Parathyroid adenoma (tissue), 2 donors: ENCODE results near the gene CABLES2.
A peak's percentile ranks its signal among the peaks of the same experiment; 100 is the strongest.
"Not testable (repeated sequence)": the region's sequence is repeated elsewhere in the genome, so short reads cannot be mapped to it uniquely, and the experiment has no call there.

Experiments
- H2AFZ ChIP-seq: fragments of 300-600 bp; sonication (generic); one replicate; pipeline ENCODE4 v1.7.0; 2017; ENCODE audit warnings: antibody characterized with exemption, mild to moderate bottlenecking
- H3K27ac ChIP-seq: fragments of 300-600 bp; sonication (generic); one replicate; pipeline ENCODE4 v1.7.0; 2017
- H3K27me3 ChIP-seq: fragments of 300-600 bp; sonication (generic); one replicate; pipeline ENCODE4 v1.7.0; 2017; ENCODE audit warnings: low read length; ENCODE audit not compliant: control insufficient read depth, insufficient read depth
- H3K36me3 ChIP-seq: fragments of 300-600 bp; sonication (generic); one replicate; pipeline ENCODE4 v1.7.0; 2017; ENCODE audit warnings: low read length; ENCODE audit not compliant: control insufficient read depth, insufficient read depth
- H3K4me1 ChIP-seq: fragments of 300-600 bp; sonication (generic); one replicate; pipeline ENCODE4 v1.7.0; 2017; ENCODE audit warnings: control low read depth
- H3K4me2 ChIP-seq: fragments of 300-600 bp; sonication (generic); one replicate; pipeline ENCODE4 v1.7.0; 2017; ENCODE audit warnings: low read length
- H3K4me3 ChIP-seq: fragments of 300-600 bp; sonication (generic); one replicate; pipeline ENCODE4 v1.7.0; 2017; ENCODE audit warnings: low read depth, low read length
- H3K79me2 ChIP-seq: fragments of 300-600 bp; sonication (generic); one replicate; pipeline ENCODE4 v1.7.0; 2017; ENCODE audit warnings: control low read depth
- H3K9ac ChIP-seq: fragments of 300-600 bp; sonication (generic); one replicate; pipeline ENCODE4 v1.7.0; 2017; ENCODE audit warnings: mild to moderate bottlenecking
- H3K9me3 ChIP-seq: fragments of 300-600 bp; sonication (generic); one replicate; pipeline ENCODE4 v1.7.0; 2017; ENCODE audit warnings: low read length; ENCODE audit not compliant: control insufficient read depth
- TF ChIP-seq, protein P1 (sequence below): fragments of 300-600 bp; sonication (generic); IDR thresholded peaks from one replicate; pipeline ENCODE4 v1.7.0; 2017; ENCODE audit warnings: antibody characterized with exemption, mild to moderate bottlenecking
- donor health status: primary hyperparathyroidism.

CABLES2 gene

DNA sequence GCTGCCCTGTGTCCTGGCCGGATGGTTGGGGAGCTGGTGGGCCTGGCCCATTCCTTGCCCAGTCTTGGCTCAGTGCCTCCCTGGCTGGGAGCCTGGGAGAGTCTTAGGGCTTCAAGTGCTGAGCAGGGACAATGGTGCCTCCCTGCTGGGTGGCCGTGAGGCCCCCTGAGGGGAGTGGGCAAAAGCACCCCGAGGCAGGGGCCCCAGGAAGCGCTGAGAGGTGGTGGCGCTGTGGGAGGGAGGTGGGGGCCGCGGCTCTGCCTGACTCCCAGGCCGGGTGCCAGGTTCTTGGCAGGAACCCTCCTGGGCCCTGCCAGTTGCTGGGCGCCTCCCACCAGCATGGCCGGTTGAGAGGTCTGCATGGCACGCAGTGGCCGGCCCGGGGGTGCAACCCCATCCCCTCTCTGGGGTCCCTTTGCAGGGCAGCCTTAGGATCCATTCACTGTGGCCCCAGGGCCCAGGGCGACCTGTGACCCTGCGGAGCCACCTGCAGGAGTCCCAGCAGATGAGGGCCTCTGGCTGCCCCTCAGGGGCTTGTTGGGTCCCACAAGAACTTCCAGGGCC, 29.4 kb downstream of the CABLES2 start:
- Histone ChIP-seq H3K4me2 (no peak overlapping the region), H3K36me3 (no peaks in the 10 kb centered on the region), H3K79me2 (no peaks in the 10 kb centered on the region), H3K9me3 (no peaks in the 10 kb centered on the region), H3K9ac (no peak overlapping the region), H3K4me3 (no peak overlapping the region), H3K4me1 (peaks cover 15% of the 10 kb centered on the region), H3K27me3 (no peaks in the 10 kb centered on the region), H2AFZ (no peak overlapping the region), H3K27ac (no peak overlapping the region)
- TF ChIP-seq, protein P1, sequence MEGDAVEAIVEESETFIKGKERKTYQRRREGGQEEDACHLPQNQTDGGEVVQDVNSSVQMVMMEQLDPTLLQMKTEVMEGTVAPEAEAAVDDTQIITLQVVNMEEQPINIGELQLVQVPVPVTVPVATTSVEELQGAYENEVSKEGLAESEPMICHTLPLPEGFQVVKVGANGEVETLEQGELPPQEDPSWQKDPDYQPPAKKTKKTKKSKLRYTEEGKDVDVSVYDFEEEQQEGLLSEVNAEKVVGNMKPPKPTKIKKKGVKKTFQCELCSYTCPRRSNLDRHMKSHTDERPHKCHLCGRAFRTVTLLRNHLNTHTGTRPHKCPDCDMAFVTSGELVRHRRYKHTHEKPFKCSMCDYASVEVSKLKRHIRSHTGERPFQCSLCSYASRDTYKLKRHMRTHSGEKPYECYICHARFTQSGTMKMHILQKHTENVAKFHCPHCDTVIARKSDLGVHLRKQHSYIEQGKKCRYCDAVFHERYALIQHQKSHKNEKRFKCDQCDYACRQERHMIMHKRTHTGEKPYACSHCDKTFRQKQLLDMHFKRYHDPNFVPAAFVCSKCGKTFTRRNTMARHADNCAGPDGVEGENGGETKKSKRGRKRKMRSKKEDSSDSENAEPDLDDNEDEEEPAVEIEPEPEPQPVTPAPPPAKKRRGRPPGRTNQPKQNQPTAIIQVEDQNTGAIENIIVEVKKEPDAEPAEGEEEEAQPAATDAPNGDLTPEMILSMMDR = no peak

DNA sequence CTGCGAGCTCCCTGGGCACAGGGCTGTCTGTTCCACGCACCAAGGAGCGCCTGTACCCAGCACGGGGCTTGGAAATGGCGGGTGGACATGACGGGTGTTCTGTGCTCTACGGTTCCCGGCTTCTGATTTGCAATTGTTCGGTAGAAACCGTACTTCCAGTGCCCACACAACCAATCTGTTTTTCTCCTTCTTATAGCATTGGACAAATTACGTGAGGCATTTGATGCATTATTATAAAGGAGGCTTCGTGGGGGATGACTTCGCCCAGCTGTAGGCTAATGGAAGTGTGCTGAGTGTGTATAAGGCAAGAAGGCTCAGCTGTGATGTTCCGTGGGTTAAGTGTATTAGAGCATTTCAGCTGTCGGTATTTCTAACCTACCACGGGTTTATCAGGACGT, 30.0 kb downstream of the CABLES2 start:
- Histone ChIP-seq H3K4me3 (no peak overlapping the region), H3K36me3 (no peaks in the 10 kb centered on the region), H3K4me1 (peaks cover 15% of the 10 kb centered on the region), H3K79me2 (no peaks in the 10 kb centered on the region), H3K27ac (no peak overlapping the region), H2AFZ (no peak overlapping the region), H3K9me3 (no peaks in the 10 kb centered on the region), H3K27me3 (no peaks in the 10 kb centered on the region), H3K9ac (no peak overlapping the region), H3K4me2 (no peak overlapping the region)
- TF ChIP-seq, protein P1 = no peak

DNA sequence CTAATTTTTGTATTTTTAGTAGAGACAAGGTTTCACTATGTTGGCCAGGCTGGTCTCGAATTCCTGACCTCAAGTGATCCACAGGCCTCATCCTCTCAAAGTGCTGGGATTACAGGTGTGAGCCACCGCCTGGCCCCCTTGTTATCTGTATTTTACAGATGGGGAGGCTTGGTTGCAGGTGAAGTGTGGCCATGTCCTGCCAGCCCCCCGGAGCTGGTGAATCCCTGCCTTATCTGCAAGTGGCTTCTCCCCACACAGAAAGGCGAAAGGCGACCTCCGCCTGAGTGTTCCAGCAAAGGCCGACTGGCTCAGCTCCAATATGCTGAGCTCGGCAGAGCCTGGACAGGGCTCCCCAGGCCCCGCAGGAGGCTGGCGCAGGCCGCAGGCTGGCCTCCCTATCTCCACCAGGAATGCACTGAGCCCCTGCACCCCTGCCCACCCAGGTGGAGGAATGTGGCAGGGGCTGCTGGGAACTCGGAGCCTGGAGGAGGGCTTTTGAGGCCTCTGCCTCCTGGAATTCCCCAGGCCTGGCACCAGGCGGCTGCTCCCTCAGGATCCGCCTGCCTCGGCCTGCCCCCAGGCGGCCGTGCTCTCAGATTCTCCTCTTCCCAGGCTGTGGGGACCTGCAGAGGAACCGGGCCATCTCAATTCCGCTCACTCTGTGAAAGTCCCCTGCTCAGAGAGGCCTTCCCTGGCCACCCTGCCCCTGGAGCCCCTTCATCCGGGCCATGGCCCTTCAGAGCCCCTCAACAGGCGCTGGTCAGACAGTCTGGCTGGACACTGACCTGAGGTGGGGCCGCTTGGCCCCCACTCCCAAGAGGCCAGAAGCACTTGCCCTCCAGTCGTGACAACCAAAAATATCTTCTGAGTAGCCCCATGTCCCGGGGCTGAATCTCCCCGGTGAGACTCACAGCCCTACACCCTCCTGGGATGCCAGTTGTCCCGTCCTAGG, 30.7 kb downstream of the CABLES2 start:
- Histone ChIP-seq H3K27me3 (no peaks in the 10 kb centered on the region), H3K4me3 (no peak overlapping the region), H3K9me3 (no peaks in the 10 kb centered on the region), H3K27ac (no peak overlapping the region), H3K4me1 (peaks cover 15% of the 10 kb centered on the region), H3K36me3 (no peaks in the 10 kb centered on the region), H3K9ac (no peak overlapping the region), H3K79me2 (no peaks in the 10 kb centered on the region), H2AFZ (no peak overlapping the region), H3K4me2 (no peak overlapping the region)
- TF ChIP-seq, protein P1 = no peak

DNA sequence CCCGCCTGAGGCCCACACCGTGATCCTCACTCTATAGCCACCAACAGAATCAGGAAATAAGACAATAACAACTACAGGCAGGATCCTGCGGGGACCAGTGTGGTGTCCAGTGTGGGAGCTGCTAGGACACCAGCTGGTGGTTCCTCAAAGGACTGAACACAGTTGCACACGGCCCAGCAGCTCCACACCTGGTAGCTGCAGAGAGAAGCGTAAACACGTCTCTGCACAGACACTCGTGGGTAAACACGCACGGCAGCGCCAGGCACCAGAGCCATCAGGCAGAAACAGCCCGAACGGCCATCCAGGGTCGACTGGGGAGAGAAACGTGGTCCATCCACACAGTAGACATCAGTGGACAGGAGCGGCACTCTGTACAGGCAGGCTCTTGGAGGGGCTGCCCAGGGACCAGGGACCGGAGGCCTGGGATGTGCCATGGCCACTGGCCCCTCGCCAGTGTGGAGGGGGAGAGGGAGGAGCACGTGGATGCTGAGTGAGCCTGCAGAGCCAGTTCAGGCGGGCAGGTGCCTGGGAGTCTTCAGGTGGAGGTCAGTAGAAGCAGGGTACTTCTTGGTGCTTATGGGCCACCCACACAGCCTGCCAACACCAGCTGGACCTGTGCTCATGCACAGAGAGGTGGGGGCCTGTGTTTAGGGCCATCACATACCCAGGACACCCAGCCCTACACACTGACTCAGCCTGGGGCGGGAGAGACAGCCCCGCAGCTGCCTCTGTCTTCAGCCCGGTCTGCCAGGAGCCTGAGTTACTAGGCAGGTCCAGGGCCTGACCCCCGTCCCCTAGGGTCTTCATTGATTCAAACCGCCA, 32.5 kb downstream of the CABLES2 start:
- Histone ChIP-seq H3K79me2 (no peaks in the 10 kb centered on the region), H3K4me1 (peaks cover 17% of the 10 kb centered on the region), H3K27me3 (no peaks in the 10 kb centered on the region), H3K4me3 (no peak overlapping the region), H2AFZ (peak overlapping the region; percentile 39), H3K4me2 (no peak overlapping the region), H3K36me3 (no peaks in the 10 kb centered on the region), H3K27ac (no peak overlapping the region), H3K9ac (no peak overlapping the region), H3K9me3 (no peaks in the 10 kb centered on the region)
- TF ChIP-seq, protein P1 = no peak

DNA sequence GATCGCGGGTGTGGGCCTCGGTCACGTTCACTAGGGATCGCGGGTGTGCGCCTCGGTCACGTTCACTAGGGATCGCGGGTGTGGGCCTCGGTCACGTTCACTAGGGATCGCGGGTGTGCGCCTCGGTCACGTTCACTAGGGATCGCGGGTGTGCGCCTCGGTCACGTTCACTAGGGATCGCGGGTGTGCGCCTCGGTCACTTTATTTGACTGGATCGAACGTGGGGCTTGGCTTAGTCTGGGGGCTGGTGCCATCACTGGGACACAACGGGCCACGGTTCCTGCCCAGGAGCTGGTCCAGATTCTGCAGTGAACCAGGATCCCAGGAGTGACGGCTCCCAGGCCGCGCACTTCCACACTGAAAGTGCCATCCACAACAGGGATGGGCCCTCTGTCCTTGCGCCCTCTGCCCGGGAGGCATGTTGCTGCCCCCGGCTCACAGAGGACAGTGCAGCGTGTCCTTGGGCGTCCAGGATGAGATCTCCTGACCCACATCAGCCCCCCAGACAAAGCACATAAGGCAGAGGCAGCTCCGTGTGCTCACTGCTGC, 33.4 kb downstream of the CABLES2 start:
- H3K4me1 ChIP-seq = peaks cover 24% of the 10 kb centered on the region
- not testable (repeated sequence) for H3K4me3 ChIP-seq, H3K9me3 ChIP-seq, H3K27ac ChIP-seq, H3K27me3 ChIP-seq, H3K4me2 ChIP-seq, H3K36me3 ChIP-seq, H3K79me2 ChIP-seq, H3K9ac ChIP-seq, H2AFZ ChIP-seq
